Adrenal gland (tissue), 12 donors: ENCODE measurements around the gene LRRC1. TPM values are rescaled to one million over a fixed set of nuclear protein-coding genes. Genes with fewer than 3 reads are reported as not detected.

Experiments
- DNase-seq, 7 donors: peaks; one replicate each; pipeline ENCODE4 v3.0.0-alpha.2; 2019 to 2020
- H3K27ac ChIP-seq, 5 donors: fragments of 200-600 bp; sonication (generic) in 4 of 5; 1 replicate in 3 of 5; 2 replicates in 2 of 5; pipeline versions ENCODE4 v1.5.1 to v1.8.0; 2016 to 2020; ENCODE audit warnings: mild to moderate bottlenecking in 1 of 5
- H3K27me3 ChIP-seq: fragments of 200-600 bp; 2 replicates; pipeline ENCODE4 v1.8.0; 2021
- H3K36me3 ChIP-seq, 2 donors: fragments of 200-600 bp; replicated peaks in 1 of 2; 1 replicate in 1 of 2; 2 replicates in 1 of 2; pipeline versions ENCODE4 v1.5.1 to v1.8.0; 2018 to 2022
- H3K4me1 ChIP-seq, 2 donors: fragments of 200-600 bp; replicated peaks in 1 of 2; 1 replicate in 1 of 2; 2 replicates in 1 of 2; pipeline versions ENCODE4 v1.5.1 to v1.8.0; 2018 to 2021
- H3K4me3 ChIP-seq, 4 donors: fragments of 200-600 bp; sonication (generic) in 3 of 4; one replicate each; pipeline ENCODE4 v1.5.1; 2016 to 2018
- H3K9me3 ChIP-seq, 3 donors: fragments of 200-600 bp; sonication (generic) in 1 of 3; replicated peaks in 1 of 3; 1 replicate in 2 of 3; 2 replicates in 1 of 3; pipeline versions ENCODE4 v1.5.1 to v1.8.0; 2016 to 2021
- CTCF ChIP-seq, 6 experiments: fragments of 450-650 bp in 4 of 6; fragments of 200-600 bp in 2 of 6; sonication (generic) in 1 of 6; IDR thresholded peaks; 1 replicate in 5 of 6; 2 replicates in 1 of 6; pipeline versions ENCODE4 v1.5.1 to v1.8.0; 2016 to 2021; ENCODE audit warnings: antibody characterized with exemption in 6 of 6, mild to moderate bottlenecking in 2 of 6, moderate library complexity in 1 of 6
- POLR2A ChIP-seq, 2 donors: fragments of 450-650 bp; IDR thresholded peaks; one replicate each; pipeline ENCODE4 v1.6.1; 2017; ENCODE audit warnings: antibody characterized with exemption in 2 of 2, mild to moderate bottlenecking in 2 of 2, moderate library complexity in 1 of 2
- WGBS, 4 donors: extraction: QIAGEN DNeasy Blood & Tissue Kit in 2 of 4; methylation state at CpG; one replicate each; pipeline versions ENCODE4 v1.1.5 to v1.1.7; 2013 to 2017; 5-methylcytosine and 5-hydroxymethylcytosine counted together
- intact Hi-C, 2 donors: fragments of 100-400 bp; cut with DNase I; formaldehyde crosslinking; loops; one replicate each; pipeline versions ENCODE4 v1.14.1 to v1.15.0; 2022 to 2023
- polyA plus RNA-seq, 3 donors: library from polyadenylated mRNA; stranded (reverse); fragments of 200-250 nt in 2 of 3; fragments of 350-450 nt in 1 of 3; fragmentation: Illumina TruSeq in 1 of 3; extraction: RNeasy Lipid Tissue Mini Kit (QIAGEN cat#74804) in 1 of 3; gene quantifications; one replicate each; pipeline ENCODE4 v1.2.3, GENCODE V29; 2013 to 2014
- total RNA-seq, 9 donors: library from RNA; depleted of rRNA in 4 of 9; stranded (reverse); fragments of >200 nt in 4 of 9; fragments of 120-200 nt in 1 of 9; fragmentation: NEBNext Ultra II Directional in 1 of 9; extraction: Animal tissue kit (Norgen Biotek cat#: 25700) in 1 of 9; gene quantifications; one replicate each; pipeline versions ENCODE4 v1.1.0 to v1.2.4, GENCODE V29; 2013 to 2023
- donor health status: healthy with polysubstance abuse.
- donor health status: Bipolar disorder and iron deficiency.
- donor health status: DM: yes; HTN: yes; CAD: no.
- donor health status: DM: no; HTN: no; CAD: no.
- donor health status: DM: no; HTN: no; CAD: no.
- donor health status: DM: yes; HTN: yes; CAD: no.

Gene LRRC1
- total and polyA plus RNA-seq, 12 donors = 2.1 to 7.8 (median 4.5) TPM

DNA sequence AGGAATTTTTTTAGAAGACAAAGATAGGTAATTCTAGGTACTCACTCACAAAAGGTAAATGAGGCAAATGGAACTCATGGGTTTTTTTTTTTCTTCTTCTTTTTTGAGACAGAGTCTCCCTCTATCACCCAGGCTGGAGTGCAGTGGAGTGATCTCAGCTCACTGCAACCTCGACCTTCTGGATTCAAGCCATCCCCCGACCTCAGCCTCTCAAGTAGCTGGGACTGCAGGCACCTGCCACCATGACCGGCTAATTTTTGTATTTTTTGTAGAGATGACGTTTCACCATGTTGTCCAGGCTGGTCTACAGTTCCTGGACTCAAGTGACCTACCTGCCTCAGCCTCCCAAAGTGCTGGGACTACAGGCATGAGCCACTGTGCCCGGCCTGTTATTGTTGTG lies 126.1 kb downstream of the LRRC1 start:
- Histone ChIP-seq H3K36me3 (no peaks in the 10 kb centered on the region), H3K9me3 (no peaks in the 10 kb centered on the region), H3K27ac (no peak overlapping the region), H3K27me3 (no peaks in the 10 kb centered on the region), H3K4me3 (no peak overlapping the region), H3K4me1 (no peaks in the 10 kb centered on the region)
- no peak for DNase-seq
- intact Hi-C loops = no loop called here
- TF ChIP-seq POLR2A (IDR thresholded peaks at IDR 0.05) (no peak), CTCF (IDR thresholded peaks at IDR 0.05) (no peak)
- WGBS, 4 donors = 74 to 94% (median 86%) methylated on average over 5 of the region's 5 CpGs

GRCh38 chr6:53921639-53922038 lies 126.8 kb downstream of the LRRC1 start:
- DNase-seq = no peak
- Histone ChIP-seq H3K4me1 (no peaks in the 10 kb centered on the region), H3K27ac (no peak overlapping the region), H3K27me3 (no peaks in the 10 kb centered on the region), H3K9me3 (no peaks in the 10 kb centered on the region), H3K4me3 (no peak overlapping the region), H3K36me3 (no peaks in the 10 kb centered on the region)
- WGBS, 4 donors = 82 to 98% (median 90%) methylated on average over 2 of the region's 2 CpGs
- intact Hi-C loops = no loop called here
- TF ChIP-seq CTCF (IDR thresholded peaks at IDR 0.05) (no peak), POLR2A (IDR thresholded peaks at IDR 0.05) (no peak)

DNA sequence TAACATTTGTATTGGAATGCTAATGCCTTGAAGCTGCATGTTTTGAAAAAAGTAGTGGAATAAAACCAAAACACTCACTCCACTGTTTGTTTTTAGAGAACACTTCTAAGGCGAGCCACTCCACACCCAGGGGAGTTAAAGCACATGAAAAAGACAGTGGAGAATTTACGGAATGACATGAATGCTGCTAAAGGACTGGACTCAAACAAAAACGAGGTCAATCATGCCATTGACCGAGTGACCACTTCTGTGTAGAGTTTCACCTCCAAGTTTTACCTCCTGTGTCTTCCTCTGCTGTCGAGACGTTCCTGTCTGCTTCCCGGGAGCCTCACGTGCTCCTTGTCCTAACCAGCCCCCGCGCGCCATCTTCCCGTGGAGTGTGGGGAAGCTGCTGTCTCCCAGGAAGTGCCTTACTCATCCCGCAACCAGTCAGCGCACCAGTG lies 127.8 kb downstream of the LRRC1 start:
- H3K27ac ChIP-seq = no peak overlapping the region
- H3K27me3 ChIP-seq = no peaks in the 10 kb centered on the region
- no peak for DNase-seq
- H3K9me3 ChIP-seq = no peaks in the 10 kb centered on the region
- TF ChIP-seq CTCF (IDR thresholded peaks at IDR 0.05) (no peak), POLR2A (IDR thresholded peaks at IDR 0.05) (no peak)
- H3K4me3 ChIP-seq = no peak overlapping the region
- 77 to 82% (median 81%) methylated on average over 14 of the region's 14 CpGs for WGBS, 4 donors
- H3K4me1 ChIP-seq = no peaks in the 10 kb centered on the region
- intact Hi-C loops = no loop called here
- no peaks in the 10 kb centered on the region for H3K36me3 ChIP-seq

GRCh38 chr6:53924277-53924676 lies 129.5 kb downstream of the LRRC1 start:
- DNase-seq = no peak
- H3K27ac ChIP-seq = no peak overlapping the region
- H3K27me3 ChIP-seq = no peaks in the 10 kb centered on the region
- no peaks in the 10 kb centered on the region for H3K4me1 ChIP-seq
- WGBS, 4 donors = 95 to 99% (median 96%) methylated on average over 3 of the region's 3 CpGs
- H3K9me3 ChIP-seq = no peaks in the 10 kb centered on the region
- no peak overlapping the region for H3K4me3 ChIP-seq
- intact Hi-C loops = no loop called here
- TF ChIP-seq POLR2A (IDR thresholded peaks at IDR 0.05) = no peak
- no peak for TF ChIP-seq CTCF (IDR thresholded peaks at IDR 0.05)
- H3K36me3 ChIP-seq = no peaks in the 10 kb centered on the region
